Fibroblast of mammary gland (primary cell): ENCODE results near the gene EDC4.

Experiments used
- DNase-seq: peaks from one replicate; pipeline ENCODE4 v3.0.0-alpha.2; 2010; ENCODE audit warnings: low read depth
- H3K4me3 ChIP-seq: 2 replicates; pipeline ENCODE4 v1.5.1; 2011; ENCODE audit warnings: low read depth, mild to moderate bottlenecking, low read length, moderate library complexity; ENCODE audit not compliant: control insufficient read depth
- TF ChIP-seq, protein P1 (sequence below): conservative IDR thresholded peaks from 2 replicates; pipeline ENCODE4 v1.5.1; 2011; ENCODE audit warnings: low read depth, low read length, inconsistent platforms; ENCODE audit not compliant: control insufficient read depth, insufficient read depth

EDC4 gene

DNA sequence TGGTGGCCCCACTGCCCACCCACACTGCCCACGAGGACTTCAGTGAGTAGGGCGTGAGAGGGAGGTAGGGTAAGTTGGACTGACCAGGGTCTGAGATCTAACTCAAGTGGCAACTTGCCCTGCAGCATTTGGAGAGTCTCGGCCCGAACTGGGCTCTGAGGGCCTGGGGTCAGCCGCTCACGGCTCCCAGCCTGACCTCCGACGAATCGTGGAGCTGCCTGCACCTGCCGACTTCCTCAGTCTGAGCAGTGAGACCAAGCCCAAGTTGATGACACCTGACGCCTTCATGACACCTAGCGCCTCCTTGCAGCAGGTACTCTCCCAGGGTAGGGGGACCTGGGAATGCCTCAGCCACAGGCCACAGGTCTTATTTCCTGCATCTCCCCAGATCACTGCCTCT is 6.6 kb downstream of the EDC4 start:
- no peak for DNase-seq
- H3K4me3 ChIP-seq, result no peak overlapping the region
- TF ChIP-seq, protein P1, sequence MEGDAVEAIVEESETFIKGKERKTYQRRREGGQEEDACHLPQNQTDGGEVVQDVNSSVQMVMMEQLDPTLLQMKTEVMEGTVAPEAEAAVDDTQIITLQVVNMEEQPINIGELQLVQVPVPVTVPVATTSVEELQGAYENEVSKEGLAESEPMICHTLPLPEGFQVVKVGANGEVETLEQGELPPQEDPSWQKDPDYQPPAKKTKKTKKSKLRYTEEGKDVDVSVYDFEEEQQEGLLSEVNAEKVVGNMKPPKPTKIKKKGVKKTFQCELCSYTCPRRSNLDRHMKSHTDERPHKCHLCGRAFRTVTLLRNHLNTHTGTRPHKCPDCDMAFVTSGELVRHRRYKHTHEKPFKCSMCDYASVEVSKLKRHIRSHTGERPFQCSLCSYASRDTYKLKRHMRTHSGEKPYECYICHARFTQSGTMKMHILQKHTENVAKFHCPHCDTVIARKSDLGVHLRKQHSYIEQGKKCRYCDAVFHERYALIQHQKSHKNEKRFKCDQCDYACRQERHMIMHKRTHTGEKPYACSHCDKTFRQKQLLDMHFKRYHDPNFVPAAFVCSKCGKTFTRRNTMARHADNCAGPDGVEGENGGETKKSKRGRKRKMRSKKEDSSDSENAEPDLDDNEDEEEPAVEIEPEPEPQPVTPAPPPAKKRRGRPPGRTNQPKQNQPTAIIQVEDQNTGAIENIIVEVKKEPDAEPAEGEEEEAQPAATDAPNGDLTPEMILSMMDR, result no peak

DNA sequence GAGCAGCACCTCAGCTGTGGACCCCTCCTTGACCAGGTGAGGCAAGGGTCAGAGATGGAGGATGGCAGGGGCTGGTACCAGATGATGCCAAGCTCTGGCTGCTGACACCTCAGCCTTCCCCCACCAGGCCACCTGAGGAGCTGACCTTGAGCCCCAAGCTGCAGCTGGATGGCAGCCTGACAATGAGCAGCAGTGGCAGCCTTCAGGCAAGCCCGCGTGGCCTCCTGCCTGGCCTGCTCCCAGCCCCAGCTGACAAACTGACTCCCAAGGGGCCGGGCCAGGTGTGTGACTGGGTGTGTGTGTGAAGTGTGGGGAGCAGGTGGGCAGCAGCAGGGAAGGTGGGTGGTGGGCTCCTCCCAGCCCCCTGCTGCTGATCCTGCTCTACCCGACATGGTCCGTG is 7.1 kb downstream of the EDC4 start:
- DNase-seq, result no peak

DNA sequence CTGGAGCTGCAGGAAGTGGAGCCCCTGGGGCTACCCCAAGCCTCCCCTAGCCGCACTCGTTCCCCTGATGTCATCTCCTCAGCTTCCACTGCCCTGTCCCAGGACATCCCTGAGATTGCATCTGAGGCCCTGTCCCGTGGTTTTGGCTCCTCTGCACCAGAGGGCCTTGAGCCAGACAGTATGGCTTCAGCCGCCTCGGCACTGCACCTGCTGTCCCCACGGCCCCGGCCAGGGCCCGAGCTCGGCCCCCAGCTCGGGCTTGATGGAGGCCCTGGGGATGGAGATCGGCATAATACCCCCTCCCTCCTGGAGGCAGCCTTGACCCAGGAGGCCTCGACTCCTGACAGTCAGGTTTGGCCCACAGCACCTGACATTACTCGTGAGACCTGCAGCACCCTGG is 7.7 kb downstream of the EDC4 start:
- DNase-seq, result no peak
- TF ChIP-seq, protein P1, result no peak
- no peak overlapping the region for H3K4me3 ChIP-seq

More for the DNA sequence above, 7.1 kb downstream of the EDC4 start:
- no peak overlapping the region for H3K4me3 ChIP-seq
- TF ChIP-seq, protein P1, result no peak

DNA sequence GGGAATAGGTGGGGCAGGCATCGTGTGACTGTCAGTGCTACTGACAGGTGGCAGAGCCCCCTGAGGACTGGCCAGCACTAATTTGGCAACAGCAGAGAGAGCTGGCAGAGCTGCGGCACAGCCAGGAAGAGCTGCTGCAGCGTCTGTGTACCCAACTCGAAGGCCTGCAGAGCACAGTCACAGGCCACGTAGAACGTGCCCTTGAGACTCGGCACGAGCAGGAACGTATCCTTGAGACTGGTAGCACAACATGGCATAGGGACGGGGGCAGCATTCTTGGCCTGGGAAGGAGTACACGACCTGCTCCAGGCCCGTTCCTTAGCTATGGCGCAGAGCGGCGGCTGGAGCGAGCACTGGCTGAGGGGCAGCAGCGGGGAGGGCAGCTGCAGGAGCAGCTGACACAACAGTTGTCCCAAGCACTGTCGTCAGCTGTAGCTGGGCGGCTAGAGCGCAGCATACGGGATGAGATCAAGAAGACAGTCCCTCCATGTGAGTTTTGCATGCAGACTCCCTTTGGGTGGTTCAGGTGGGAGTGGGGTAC is 8.8 kb downstream of the EDC4 start:
- TF ChIP-seq, protein P1, result no peak
- no peak for DNase-seq
- no peak overlapping the region for H3K4me3 ChIP-seq

DNA sequence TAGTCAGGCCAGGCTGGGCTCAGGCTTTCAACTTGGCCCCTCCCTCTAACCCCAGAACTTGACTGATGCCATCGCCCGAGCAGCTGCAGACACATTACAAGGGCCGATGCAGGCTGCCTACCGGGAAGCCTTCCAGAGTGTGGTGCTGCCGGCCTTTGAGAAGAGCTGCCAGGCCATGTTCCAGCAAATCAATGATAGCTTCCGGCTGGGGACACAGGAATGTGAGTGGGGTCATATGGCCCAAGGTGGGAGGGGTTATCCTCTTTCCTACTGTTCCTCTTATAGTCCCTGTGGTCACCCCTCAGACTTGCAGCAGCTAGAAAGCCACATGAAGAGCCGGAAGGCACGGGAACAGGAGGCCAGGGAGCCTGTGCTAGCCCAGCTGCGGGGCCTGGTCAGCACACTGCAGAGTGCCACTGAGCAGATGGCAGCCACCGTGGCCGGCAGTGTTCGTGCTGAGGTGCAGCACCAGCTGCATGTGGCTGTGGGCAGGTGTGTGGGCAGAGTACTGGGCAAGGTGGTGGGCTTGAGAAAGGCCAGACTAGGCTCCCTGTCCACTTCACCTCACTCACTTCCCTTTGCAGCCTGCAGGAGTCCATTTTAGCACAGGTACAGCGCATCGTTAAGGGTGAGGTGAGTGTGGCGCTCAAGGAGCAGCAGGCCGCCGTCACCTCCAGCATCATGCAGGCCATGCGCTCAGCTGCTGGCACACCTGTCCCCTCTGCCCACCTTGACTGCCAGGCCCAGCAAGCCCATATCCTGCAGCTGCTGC is 9.7 kb downstream of the EDC4 start:
- no peak for DNase-seq
- TF ChIP-seq, protein P1, result no peak
- no peak overlapping the region for H3K4me3 ChIP-seq

DNA sequence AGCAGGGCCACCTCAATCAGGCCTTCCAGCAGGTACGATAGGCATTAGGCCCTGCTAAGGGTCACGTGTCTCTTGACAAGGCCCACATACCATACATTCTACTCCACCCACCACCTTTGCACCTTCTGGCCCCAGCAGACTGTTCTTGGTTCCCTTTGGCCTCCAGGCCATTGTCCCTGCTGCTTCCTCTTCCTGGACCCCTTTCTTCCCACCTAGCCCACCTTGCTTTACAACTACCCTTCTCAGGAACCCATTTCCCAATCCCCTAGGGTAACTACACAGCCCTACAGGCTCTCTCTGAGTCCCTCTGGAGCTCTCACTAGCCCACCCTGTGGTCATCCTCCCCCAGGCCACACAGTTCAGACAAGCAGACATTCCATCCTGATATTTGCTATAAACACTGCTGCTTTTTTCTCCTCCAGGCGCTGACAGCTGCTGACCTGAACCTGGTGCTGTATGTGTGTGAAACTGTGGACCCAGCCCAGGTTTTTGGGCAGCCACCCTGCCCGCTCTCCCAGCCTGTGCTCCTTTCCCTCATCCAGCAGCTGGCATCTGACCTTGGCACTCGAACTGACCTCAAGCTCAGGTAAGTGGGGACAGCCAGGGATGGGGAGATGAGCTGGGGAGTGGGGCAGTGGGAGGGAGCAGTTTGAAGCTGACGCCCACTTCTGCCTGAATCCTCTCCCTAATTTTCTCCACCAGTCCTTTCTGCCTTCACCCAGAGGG is 10.5 kb downstream of the EDC4 start:
- no peak overlapping the region for H3K4me3 ChIP-seq
- TF ChIP-seq, protein P1, result no peak
- DNase-seq, result no peak
